H9 (cell line): ENCODE data around the gene DPF3. TPM values are rescaled to one million over a fixed set of nuclear protein-coding genes. Genes with fewer than 3 reads are reported as not detected.

ENCODE experiments used
- DNase-seq: peaks from one replicate; pipeline ENCODE4 v3.0.0-alpha.2; 2017
- H2AFZ ChIP-seq: one replicate; pipeline ENCODE4 v1.6.1; 2013; ENCODE audit warnings: mild to moderate bottlenecking, low read length, control low read depth, moderate library complexity
- H2AK5ac ChIP-seq: 2 replicates; pipeline ENCODE4 v1.6.1; 2013; ENCODE audit warnings: low read length, control low read depth, mixed read lengths; ENCODE audit not compliant: insufficient read length
- H2BK120ac ChIP-seq: one replicate; pipeline ENCODE4 v1.6.1; 2013; ENCODE audit warnings: low read depth, mild to moderate bottlenecking, low read length, control low read depth, inconsistent platforms; ENCODE audit not compliant: poor library complexity, severe bottlenecking
- H2BK12ac ChIP-seq: 2 replicates; pipeline ENCODE4 v1.6.1; 2013; ENCODE audit warnings: low read length, control low read depth, mixed read lengths, low read depth; ENCODE audit not compliant: insufficient read length
- H2BK15ac ChIP-seq: 2 replicates; pipeline ENCODE4 v1.6.1; 2013; ENCODE audit warnings: low read depth, low read length, control low read depth
- H2BK20ac ChIP-seq: one replicate; pipeline ENCODE4 v1.6.1; 2013; ENCODE audit warnings: low read depth, mild to moderate bottlenecking, low read length, control low read depth, inconsistent platforms; ENCODE audit not compliant: poor library complexity, severe bottlenecking
- H2BK5ac ChIP-seq: 2 replicates; pipeline ENCODE4 v1.6.1; 2013; ENCODE audit warnings: low read length, control low read depth, mixed read lengths; ENCODE audit not compliant: insufficient read length
- H3K14ac ChIP-seq: 2 replicates; pipeline ENCODE4 v1.6.1; 2013; ENCODE audit warnings: low read length, control low read depth; ENCODE audit not compliant: insufficient read depth
- H3K18ac ChIP-seq: 2 replicates; pipeline ENCODE4 v1.6.1; 2013; ENCODE audit warnings: low read depth, mild to moderate bottlenecking, mixed read lengths, low read length, control low read depth; ENCODE audit not compliant: insufficient read length
- H3K23ac ChIP-seq: 2 replicates; pipeline ENCODE4 v1.6.1; 2013; ENCODE audit warnings: low read length, control low read depth, mixed read lengths, low read depth; ENCODE audit not compliant: insufficient read length
- H3K23me2 ChIP-seq: 2 replicates; pipeline ENCODE4 v1.6.1; 2013; ENCODE audit warnings: low read depth, mild to moderate bottlenecking, mixed read lengths, low read length, control low read depth; ENCODE audit not compliant: insufficient read length, poor library complexity, severe bottlenecking
- H3K27ac ChIP-seq: 2 replicates; pipeline ENCODE4 v1.5.1; 2013; ENCODE audit warnings: low read length, control low read depth, mixed read lengths, low read depth; ENCODE audit not compliant: insufficient read length
- H3K27me3 ChIP-seq: 2 replicates; pipeline ENCODE4 v1.6.1; 2013; ENCODE audit warnings: low read length, control low read depth, inconsistent platforms; ENCODE audit not compliant: insufficient read depth
- H3K4ac ChIP-seq: 2 replicates; pipeline ENCODE4 v1.6.1; 2013; ENCODE audit warnings: low read depth, mild to moderate bottlenecking, control low read depth, inconsistent platforms, low read length, moderate library complexity
- H3K4me1 ChIP-seq: 2 replicates; pipeline ENCODE4 v1.6.1; 2013; ENCODE audit warnings: low read length, control low read depth, inconsistent platforms; ENCODE audit not compliant: insufficient read depth
- H3K4me2 ChIP-seq: 2 replicates; pipeline ENCODE4 v1.6.1; 2013; ENCODE audit warnings: low read length, control low read depth, mixed read lengths; ENCODE audit not compliant: insufficient read length, insufficient read depth
- H3K56ac ChIP-seq: 2 replicates; pipeline ENCODE4 v1.6.1; 2013; ENCODE audit warnings: low read depth, mild to moderate bottlenecking, mixed read lengths, low read length, control low read depth; ENCODE audit not compliant: insufficient read length
- H3K79me1 ChIP-seq: 2 replicates; pipeline ENCODE4 v1.6.1; 2013; ENCODE audit warnings: low read depth, mild to moderate bottlenecking, moderate library complexity, low read length, control low read depth, inconsistent platforms; ENCODE audit not compliant: insufficient read depth, poor library complexity, severe bottlenecking
- H3K79me2 ChIP-seq: 2 replicates; pipeline ENCODE4 v1.6.1; 2013; ENCODE audit warnings: low read length, control low read depth, inconsistent platforms; ENCODE audit not compliant: insufficient read depth
- H3K9ac ChIP-seq: 2 replicates; pipeline ENCODE4 v1.6.1; 2013; ENCODE audit warnings: low read length, control low read depth, mixed read lengths; ENCODE audit not compliant: insufficient read length; ENCODE audit errors: extremely low read depth
- H3K9me3 ChIP-seq: one replicate; pipeline ENCODE4 v1.6.1; 2013; ENCODE audit warnings: low read depth, low read length, inconsistent platforms; ENCODE audit not compliant: control insufficient read depth
- H3T11ph ChIP-seq: one replicate; pipeline ENCODE4 v1.6.1; 2013; ENCODE audit warnings: mild to moderate bottlenecking, low read length, control low read depth, inconsistent platforms
- H4K20me1 ChIP-seq: one replicate; pipeline ENCODE4 v1.6.1; 2013; ENCODE audit not compliant: control insufficient read depth, insufficient read length, insufficient read depth
- H4K5ac ChIP-seq: 2 replicates; pipeline ENCODE4 v1.6.1; 2013; ENCODE audit warnings: low read depth, mild to moderate bottlenecking, mixed read lengths, low read length, control low read depth; ENCODE audit not compliant: insufficient read length
- H4K8ac ChIP-seq: replicated peaks from 2 replicates; pipeline ENCODE4 v1.6.1; 2013; ENCODE audit warnings: low read length, control low read depth, mixed read lengths, low read depth; ENCODE audit not compliant: insufficient read length
- H4K91ac ChIP-seq: 2 replicates; pipeline ENCODE4 v1.6.1; 2013; ENCODE audit warnings: low read depth, mild to moderate bottlenecking, moderate library complexity, mixed read lengths, low read length, control low read depth; ENCODE audit not compliant: insufficient read length
- H3K27ac Mint-ChIP-seq, 3 experiments: 2 replicates in 2 of 3; 3 replicates in 1 of 3; pipeline ENCODE4 v1.8.0; 2020 to 2021; ENCODE audit warnings: mixed read lengths in 3 of 3, mild to moderate bottlenecking in 1 of 3, moderate library complexity in 1 of 3
- H3K27me3 Mint-ChIP-seq: 2 replicates; pipeline ENCODE4 v1.8.0; 2021; ENCODE audit warnings: low read depth, mild to moderate bottlenecking, moderate library complexity, mixed read lengths
- H3K36me3 Mint-ChIP-seq, 3 experiments: 2 replicates in 2 of 3; 3 replicates in 1 of 3; pipeline ENCODE4 v1.8.0; 2020 to 2021; ENCODE audit warnings: low read depth in 3 of 3, mixed read lengths in 3 of 3; ENCODE audit not compliant: insufficient read depth in 1 of 3
- H3K4me1 Mint-ChIP-seq, 2 experiments: 2 replicates each; pipeline ENCODE4 v1.8.0; 2020; ENCODE audit warnings: mixed read lengths in 2 of 2
- H3K4me3 Mint-ChIP-seq, 2 experiments: 2 replicates in 1 of 2; 3 replicates in 1 of 2; pipeline ENCODE4 v1.8.0; 2020 to 2021; ENCODE audit warnings: mild to moderate bottlenecking in 2 of 2, mixed read lengths in 2 of 2, moderate library complexity in 1 of 2
- H3K9me3 Mint-ChIP-seq, 2 experiments: 2 replicates in 1 of 2; 3 replicates in 1 of 2; pipeline ENCODE4 v1.8.0; 2020; ENCODE audit warnings: mild to moderate bottlenecking in 2 of 2, mixed read lengths in 2 of 2, moderate library complexity in 1 of 2
- WGBS: extraction: QIAGEN DNeasy Blood & Tissue Kit; methylation state at CpG from one replicate; pipeline ENCODE4 v1.1.7; 2013; ENCODE audit warnings: missing lambda C conversion rate, low lambda C conversion rate, mixed read lengths; ENCODE audit not compliant: insufficient read length; ENCODE audit errors: extremely low coverage; 5-methylcytosine and 5-hydroxymethylcytosine counted together
- total RNA-seq: library from RNA; stranded (reverse); gene quantifications from 2 replicates; pipeline ENCODE4 v1.2.1, GENCODE V29; 2021
- TF ChIP-seq, protein P1 (sequence below): fragments of 200-600 bp; sonication (generic); conservative IDR thresholded peaks from 3 replicates; pipeline ENCODE4 v1.8.0; 2021; ENCODE audit warnings: antibody characterized with exemption, mild to moderate bottlenecking

The DPF3 gene
- total RNA-seq, 1 experiment from 2014 or later, result not detected

- H3K27me3 Mint-ChIP-seq, result peaks cover 68% of the 10 kb centered on the region
- H3K79me1 ChIP-seq, result no peaks in the 10 kb centered on the region
These were observed 91.9 kb downstream of the DPF3 start for GRCh38 chr14:72801836-72802587.

More at GRCh38 chr14:72801836-72802587, 91.9 kb downstream of the DPF3 start:
- H3K9ac ChIP-seq, result no peak overlapping the region
- no peak overlapping the region for H2AFZ ChIP-seq
- Mint-ChIP-seq H3K36me3 (peaks cover 0 to 19% (median 2%) of the 10 kb centered on the region in 3 experiments; a peak in 5 of 7 replicates), H3K4me1 (peaks cover 39 to 40% of the 10 kb centered on the region in 2 experiments), H3K9me3 (peaks cover 2 to 8% of the 10 kb centered on the region in 2 experiments; a peak in 3 of 5 replicates), H3K4me3 (no peak overlapping the region), H3K27ac (no peak overlapping the region; a peak in 1 of 7 replicates)
- TF ChIP-seq, protein P1, sequence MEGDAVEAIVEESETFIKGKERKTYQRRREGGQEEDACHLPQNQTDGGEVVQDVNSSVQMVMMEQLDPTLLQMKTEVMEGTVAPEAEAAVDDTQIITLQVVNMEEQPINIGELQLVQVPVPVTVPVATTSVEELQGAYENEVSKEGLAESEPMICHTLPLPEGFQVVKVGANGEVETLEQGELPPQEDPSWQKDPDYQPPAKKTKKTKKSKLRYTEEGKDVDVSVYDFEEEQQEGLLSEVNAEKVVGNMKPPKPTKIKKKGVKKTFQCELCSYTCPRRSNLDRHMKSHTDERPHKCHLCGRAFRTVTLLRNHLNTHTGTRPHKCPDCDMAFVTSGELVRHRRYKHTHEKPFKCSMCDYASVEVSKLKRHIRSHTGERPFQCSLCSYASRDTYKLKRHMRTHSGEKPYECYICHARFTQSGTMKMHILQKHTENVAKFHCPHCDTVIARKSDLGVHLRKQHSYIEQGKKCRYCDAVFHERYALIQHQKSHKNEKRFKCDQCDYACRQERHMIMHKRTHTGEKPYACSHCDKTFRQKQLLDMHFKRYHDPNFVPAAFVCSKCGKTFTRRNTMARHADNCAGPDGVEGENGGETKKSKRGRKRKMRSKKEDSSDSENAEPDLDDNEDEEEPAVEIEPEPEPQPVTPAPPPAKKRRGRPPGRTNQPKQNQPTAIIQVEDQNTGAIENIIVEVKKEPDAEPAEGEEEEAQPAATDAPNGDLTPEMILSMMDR, result no peak
- no peak overlapping the region for H3K27ac ChIP-seq
- H2BK15ac ChIP-seq, result no peak overlapping the region
- no peak overlapping the region for H4K91ac ChIP-seq
- H3K4me1 ChIP-seq, result peaks cover 7% of the 10 kb centered on the region; the same call in 1 of the 2 replicates
- no peak overlapping the region for H3T11ph ChIP-seq
- H4K5ac ChIP-seq, result no peak overlapping the region
- H3K9me3 ChIP-seq, result no peaks in the 10 kb centered on the region
- no peak overlapping the region for H3K4ac ChIP-seq
- no peak overlapping the region for H2BK20ac ChIP-seq
- no peaks in the 10 kb centered on the region for H4K20me1 ChIP-seq
- DNase-seq, result no peak
- H2BK120ac ChIP-seq, result no peak overlapping the region
- no peak overlapping the region for H3K4me2 ChIP-seq
- H3K27me3 ChIP-seq, result peaks cover 23% of the 10 kb centered on the region; the same call in 1 of the 2 replicates
- no peak overlapping the region for H2BK5ac ChIP-seq
- no peak overlapping the region for H3K56ac ChIP-seq
- no peak overlapping the region for H3K14ac ChIP-seq
- no peak overlapping the region for H4K8ac ChIP-seq
- no CpG with 5 or more reads among the region's 5 CpGs for WGBS
- H2AK5ac ChIP-seq, result no peak overlapping the region
- no peaks in the 10 kb centered on the region for H3K79me2 ChIP-seq
- no peak overlapping the region for H2BK12ac ChIP-seq
- H3K23me2 ChIP-seq, result no peaks in the 10 kb centered on the region
- no peak overlapping the region for H3K23ac ChIP-seq
- no peak overlapping the region for H3K18ac ChIP-seq
